Measurements from ENCODE around the gene VPS35L.
"Not testable (repeated sequence)": the region's sequence is repeated elsewhere in the genome, so short reads cannot be mapped to it uniquely, and the experiment has no call there.

VPS35L gene

GRCh38 chr16:19654147-19654546, 98.6 kb downstream of the VPS35L start:
- DNase-seq (ENCODE audit: low spot score), result no peak

GRCh38 chr16:19655242-19655777, 99.8 kb downstream of the VPS35L start:
- no peak for DNase-seq (ENCODE audit: low spot score)

- no peak for DNase-seq (ENCODE audit: low spot score)
These were observed 102.3 kb downstream of the VPS35L start for GRCh38 chr16:19657831-19658230.

DNA sequence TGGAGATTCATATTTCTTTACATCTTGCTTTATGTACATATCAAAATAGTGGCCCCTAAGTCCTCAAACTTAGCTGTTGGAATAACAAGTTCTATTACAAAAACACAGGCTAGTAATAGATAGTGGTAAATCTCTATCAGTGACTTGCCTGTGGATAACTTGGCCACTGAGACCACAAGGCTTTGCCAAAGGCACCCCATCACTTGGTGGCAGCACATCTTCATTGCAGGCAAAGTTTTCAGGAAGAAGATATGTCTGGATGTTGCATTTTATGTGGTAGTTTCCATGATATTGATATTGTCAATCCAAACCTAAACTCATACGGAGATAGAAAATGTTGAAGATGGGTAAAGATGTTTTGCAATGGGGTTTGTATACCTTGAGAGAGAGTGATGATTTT, 104.1 kb downstream of the VPS35L start:
- DNase-seq (ENCODE audit: low spot score), result no peak

- no peak for DNase-seq (ENCODE audit: low spot score)
These were observed 104.9 kb downstream of the VPS35L start for GRCh38 chr16:19660432-19660831.

GRCh38 chr16:19662351-19662750, 106.8 kb downstream of the VPS35L start:
- DNase-seq (ENCODE audit: low spot score), result no peak

- DNase-seq (ENCODE audit: low spot score), result no peak
These were observed 108.7 kb downstream of the VPS35L start for GRCh38 chr16:19664166-19664565.

DNA sequence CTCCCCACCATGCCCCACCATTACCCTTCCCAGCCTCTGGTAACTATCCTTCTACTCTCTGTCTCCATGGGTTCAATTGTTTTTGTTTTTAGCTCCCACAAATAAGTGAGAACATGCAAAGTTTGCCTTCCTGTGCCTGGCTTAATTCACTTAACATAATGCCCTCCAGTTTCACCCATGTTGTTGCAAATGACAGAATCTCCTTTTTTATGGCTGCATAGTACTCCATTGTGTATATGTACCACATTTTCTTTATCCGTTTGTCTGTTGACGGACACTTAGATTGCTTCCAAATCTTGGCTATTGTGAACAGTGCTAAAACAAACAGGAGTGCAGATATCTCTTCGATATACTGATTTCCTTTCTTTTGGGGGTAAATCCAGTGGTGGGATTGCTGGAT, 109.8 kb downstream of the VPS35L start:
- DNase-seq (ENCODE audit: low spot score), result not testable (repeated sequence)

DNA sequence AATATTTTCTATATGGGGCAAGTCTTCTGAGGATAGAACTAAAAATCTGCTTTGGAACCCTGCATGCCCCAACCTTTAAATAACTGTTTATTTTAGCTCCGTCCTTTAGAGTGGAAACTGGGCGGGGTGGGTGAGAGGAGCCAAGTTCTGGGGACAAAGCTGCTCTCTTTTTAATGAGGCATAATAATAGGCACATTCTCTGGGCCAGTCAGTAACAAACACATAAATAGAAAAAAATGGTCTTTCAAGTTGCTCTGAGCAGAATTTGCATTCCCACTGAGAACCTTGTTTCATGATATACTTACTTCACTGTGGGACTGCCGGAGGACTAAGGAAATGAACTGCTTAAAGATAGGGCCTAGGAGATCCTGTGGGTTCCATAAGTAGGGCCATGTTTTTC, 111.0 kb downstream of the VPS35L start:
- DNase-seq (ENCODE audit: low spot score), result no peak

- no peak for DNase-seq (ENCODE audit: low spot score)
These were observed 116.9 kb downstream of the VPS35L start for GRCh38 chr16:19672378-19672777.

GRCh38 chr16:19674485-19674884, 119.0 kb downstream of the VPS35L start:
- DNase-seq (ENCODE audit: low spot score), result no peak

- no peak for DNase-seq (ENCODE audit: low spot score)
These were observed 121.9 kb downstream of the VPS35L start for GRCh38 chr16:19677402-19677801.

GRCh38 chr16:19678804-19679203, 123.3 kb downstream of the VPS35L start:
- no peak for DNase-seq (ENCODE audit: low spot score)

DNA sequence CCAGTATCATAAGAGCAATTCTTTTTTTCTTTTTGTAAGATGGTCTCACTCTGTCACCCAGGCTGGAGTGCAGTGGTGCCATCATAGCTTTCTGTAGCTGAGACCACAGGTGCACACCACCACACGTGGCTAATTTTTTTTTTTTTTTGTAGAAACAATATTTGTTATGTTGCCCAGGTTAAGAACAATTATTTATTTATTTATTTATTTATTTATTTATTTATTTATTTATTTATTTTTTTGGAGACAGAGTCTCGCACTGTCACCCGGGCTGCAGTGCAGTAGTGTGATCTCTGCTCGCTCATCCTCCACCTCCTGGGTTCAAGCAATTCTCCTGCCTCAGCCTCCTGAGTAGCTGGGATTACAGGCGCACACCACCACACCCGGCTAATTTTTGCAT, 123.8 kb downstream of the VPS35L start:
- DNase-seq (ENCODE audit: low spot score), result not testable (repeated sequence)

GRCh38 chr16:19680881-19681340, 125.4 kb downstream of the VPS35L start:
- DNase-seq (ENCODE audit: low spot score), result no peak

- DNase-seq (ENCODE audit: low spot score), result no peak
These were observed 126.1 kb downstream of the VPS35L start for GRCh38 chr16:19681637-19682036.

DNA sequence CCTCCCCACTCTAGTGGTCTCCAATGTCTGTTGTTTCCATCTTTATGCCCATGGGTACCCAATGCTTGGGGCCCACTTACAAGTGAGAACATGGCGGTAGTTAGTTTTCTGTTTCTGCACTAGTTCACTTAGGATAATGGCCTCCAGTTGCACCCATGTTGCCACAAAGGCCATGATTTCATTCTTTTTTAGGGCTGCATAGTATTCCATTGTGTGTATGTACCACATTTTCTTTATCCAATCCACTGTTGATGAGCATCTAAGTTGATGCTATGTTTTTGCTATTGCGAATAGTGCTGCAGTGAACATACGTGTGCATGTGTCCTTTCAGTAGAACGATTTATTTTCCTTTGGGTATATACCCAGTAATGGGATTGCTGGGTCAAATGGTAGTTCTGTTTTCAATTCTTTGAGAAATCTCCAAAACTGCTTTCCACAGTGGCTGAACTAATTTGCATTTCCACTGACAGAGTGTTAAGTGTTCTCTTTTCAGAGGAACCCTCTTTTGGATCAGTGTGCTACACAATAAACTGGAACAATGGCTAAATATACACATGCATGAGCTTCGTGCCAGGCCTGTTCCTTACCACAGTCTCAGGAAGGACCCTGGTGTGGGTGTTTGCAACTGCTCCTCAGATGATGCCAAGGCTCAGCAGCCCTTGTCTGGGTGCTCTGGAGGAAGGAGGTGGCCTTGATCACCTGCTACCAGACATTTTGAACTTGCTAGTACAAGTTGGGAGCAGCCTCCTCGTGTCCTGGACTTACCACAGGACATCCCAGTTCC, 128.1 kb downstream of the VPS35L start:
- no peak for DNase-seq (ENCODE audit: low spot score)

DNA sequence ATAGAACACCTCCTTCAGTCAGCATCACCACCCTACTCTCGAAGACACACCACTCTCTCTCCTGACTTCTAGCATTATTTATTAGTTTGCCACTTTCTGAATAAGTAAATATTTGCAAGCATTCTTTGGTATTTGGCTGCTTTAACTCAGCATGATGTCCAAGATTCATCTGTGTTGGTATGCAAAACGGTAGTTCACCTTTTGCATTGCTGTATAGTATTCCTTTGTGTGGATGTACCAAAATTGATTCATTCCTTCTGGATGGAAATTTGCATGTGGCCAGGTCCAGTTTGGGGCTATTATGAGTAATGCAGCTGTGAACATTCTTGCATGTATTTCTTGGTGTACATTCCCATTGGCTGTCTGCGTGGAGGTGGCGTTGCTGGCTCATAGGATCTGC, 129.7 kb downstream of the VPS35L start:
- no peak for DNase-seq (ENCODE audit: low spot score)

DNA sequence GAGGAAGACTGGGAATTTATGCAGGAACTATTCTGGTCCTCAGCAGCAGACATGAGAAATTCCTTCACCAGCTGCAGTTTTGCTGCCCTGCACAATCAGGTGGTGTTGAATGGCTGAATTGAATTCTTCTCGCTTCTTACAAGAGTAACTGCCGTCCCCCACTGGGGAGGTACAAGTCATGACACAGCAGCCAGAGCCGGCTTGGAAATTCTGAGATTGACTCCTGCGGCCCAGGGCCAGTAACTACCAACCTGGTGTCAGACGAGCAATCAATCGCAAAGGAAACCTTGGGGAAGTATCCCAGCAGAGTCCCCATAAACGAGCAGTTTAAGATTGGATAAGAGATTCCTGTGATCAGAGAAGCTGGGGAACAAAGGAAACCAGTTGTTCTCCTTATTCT, 131.8 kb downstream of the VPS35L start:
- no peak for DNase-seq (ENCODE audit: low spot score)

- no peak for DNase-seq (ENCODE audit: low spot score)
These were observed 133.0 kb downstream of the VPS35L start for GRCh38 chr16:19688396-19689024.

GRCh38 chr16:19689342-19689741, 133.8 kb downstream of the VPS35L start:
- no peak for DNase-seq (ENCODE audit: low spot score)

GRCh38 chr16:19690196-19690595, 134.7 kb downstream of the VPS35L start:
- no peak for DNase-seq (ENCODE audit: low spot score)

GRCh38 chr16:19691161-19691711, 135.7 kb downstream of the VPS35L start:
- no peak for DNase-seq (ENCODE audit: low spot score)

Measured in AG08396 (cell line).